Measurements from ENCODE around the gene GUCA2B.
A peak's percentile ranks its signal among the peaks of the same experiment; 100 is the strongest.

Gene GUCA2B

DNA sequence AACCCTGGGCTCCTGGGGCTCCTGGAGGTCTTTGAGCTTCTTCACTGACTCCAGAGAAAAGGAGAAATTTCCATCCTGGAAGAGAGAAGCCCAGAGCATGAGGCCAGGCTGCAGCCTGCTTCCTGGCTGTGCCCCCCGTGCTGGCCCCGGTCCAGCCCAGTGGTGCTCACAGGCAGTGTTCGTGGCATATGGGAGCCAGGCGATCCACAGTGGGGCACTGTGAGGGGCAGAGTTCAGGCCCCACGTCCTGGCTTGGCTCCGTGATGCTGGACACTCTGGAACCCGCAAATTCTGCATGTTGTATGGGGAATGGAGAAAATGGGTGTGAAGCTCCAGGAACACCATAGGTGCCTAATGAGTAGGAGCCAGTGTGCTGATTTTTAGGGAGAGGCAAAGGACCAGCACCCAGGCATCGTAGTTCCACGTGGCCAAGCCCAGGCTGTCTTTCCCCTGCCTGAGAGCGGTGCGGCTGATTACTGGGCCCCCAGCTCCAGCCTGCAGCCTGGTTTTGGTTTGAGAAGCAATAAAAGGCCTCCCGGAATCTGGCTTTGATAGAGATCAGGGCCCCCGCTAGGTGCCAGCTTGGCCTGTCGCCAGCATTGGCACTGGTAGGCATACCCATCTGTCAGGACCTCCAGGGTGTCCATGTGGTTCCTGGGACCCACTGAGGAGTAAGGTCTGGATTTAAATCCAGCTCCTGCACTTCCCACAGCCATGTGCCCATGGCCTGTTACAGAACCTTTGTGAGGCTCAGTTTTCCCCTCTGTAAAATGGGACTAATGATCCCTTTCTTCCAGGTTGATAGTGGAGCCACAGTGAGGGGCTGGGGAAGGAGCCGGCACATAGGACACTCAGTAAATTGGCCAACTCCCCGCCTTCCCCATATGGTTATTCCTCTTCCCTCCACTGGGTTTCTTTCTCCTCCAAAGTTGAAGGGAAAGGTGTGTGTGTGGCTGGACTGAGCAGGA lies 10.6 kb downstream of the GUCA2B start:
- TF ChIP-seq JUND (IDR thresholded peaks at IDR 0.05; ENCODE audit: low read depth), result no peak
- DNase-seq (ENCODE audit: low read depth in 1 of 2, low spot score in 1 of 2), result no peak
- in situ Hi-C loops (cut with HindIII; ENCODE audit: low pct_unique_long_range_greater_than_20kb, low sequenced_read_pairs), result no loop called here

GRCh38 chr1:42164551-42165420 lies 11.6 kb downstream of the GUCA2B start, which contains the start of gene GUCA2A:
TSS of gene GUCA2A (minus strand) at chr1:42164745. CDS start at chr1:42164712, 33 bp downstream.
- in situ Hi-C loops (cut with HindIII; ENCODE audit: low pct_unique_long_range_greater_than_20kb, low sequenced_read_pairs), result no loop called here
- TF ChIP-seq JUND (IDR thresholded peaks at IDR 0.05; ENCODE audit: low read depth), result no peak
- no peak for DNase-seq (ENCODE audit: low read depth in 1 of 2, low spot score in 1 of 2)

DNA sequence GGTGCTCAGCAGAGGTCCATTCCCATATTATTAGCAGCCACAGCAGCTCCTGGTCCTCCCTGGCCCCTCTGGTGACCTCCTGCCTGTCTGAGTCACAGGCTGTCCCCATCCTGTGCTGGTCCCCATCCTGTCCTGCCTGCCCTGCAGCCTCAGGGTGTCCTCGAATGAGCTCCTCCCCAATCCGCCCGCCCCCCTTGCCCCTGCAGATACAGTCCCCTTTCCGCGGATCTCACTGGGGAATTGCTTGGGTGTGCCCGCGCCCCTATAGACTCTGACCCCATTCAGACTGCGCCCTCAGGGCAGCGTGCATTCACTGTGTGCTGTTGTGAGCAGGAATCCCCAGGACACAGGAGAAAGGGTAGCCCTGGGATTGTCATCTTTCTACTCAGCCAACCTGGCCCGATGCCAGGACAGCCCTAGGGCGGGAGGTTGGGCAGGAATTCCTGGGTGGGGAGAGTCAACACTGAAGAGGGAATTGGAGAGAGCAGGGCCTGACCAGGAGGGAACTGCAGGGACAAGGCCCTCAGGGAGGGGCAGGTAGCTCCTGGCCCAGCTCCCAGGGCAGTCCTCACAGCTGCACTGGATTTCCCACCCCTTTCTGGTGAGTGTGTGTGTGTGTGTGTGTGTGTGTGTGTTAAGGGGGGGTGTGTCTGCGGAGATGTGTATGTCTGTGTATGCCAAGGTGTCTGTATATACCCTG lies 12.5 kb downstream of the GUCA2B start:
- in situ Hi-C loops (cut with HindIII; ENCODE audit: low pct_unique_long_range_greater_than_20kb, low sequenced_read_pairs), result no loop called here
- peak; percentile 44 to 91 for DNase-seq (ENCODE audit: low read depth in 1 of 2, low spot score in 1 of 2)

DNA sequence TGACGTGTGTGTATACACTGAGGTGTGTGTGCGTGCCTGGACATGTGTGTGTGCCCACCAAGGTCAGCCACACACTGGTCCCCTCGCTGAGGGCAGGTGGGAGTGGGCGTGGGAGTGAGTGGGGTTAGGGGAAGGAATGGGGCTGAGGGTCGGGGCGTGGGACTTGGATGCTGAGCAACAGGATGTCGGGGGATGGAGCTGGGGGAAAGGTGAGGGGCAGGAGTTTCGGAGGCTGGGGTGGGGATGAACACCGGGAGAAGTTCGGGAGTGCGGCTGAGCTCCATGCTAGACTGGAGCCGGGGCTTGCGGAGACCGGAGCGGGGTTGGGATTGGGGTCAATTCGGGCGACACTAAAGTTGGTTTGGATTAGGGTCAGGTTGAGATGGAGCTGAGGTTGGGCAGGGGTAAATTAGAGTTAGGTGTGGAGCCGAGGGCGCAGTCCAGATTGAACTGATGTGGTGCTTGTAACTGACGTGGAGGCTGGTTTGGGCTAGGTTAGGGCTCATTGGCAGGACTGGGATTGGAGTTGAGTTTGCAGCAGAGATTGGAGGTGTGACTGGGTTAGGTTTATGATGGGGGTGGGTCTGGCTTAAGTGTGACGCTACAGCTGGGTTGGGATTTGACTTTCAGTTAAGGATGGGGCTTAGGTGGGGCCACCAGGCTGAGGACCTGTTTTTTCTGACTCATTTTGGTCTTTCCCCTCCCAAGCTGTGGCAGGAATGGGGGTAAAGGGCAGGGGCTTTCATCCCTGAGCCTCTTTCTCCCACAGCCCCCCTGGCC lies 14.6 kb downstream of the GUCA2B start:
- DNase-seq (ENCODE audit: low read depth in 1 of 2, low spot score in 1 of 2), result no peak
- TF ChIP-seq JUND (IDR thresholded peaks at IDR 0.05; ENCODE audit: low read depth), result no peak
- in situ Hi-C loops (cut with HindIII; ENCODE audit: low pct_unique_long_range_greater_than_20kb, low sequenced_read_pairs), result no loop called here

More for the DNA sequence above, 12.5 kb downstream of the GUCA2B start:
- 0 out of 2 replicates have a peak, but pooled peaks have one; percentile 38 for TF ChIP-seq JUND (IDR thresholded peaks at IDR 0.05; ENCODE audit: low read depth)

GRCh38 chr1:42168391-42168670 lies 15.1 kb downstream of the GUCA2B start:
- in situ Hi-C loops (cut with HindIII; ENCODE audit: low pct_unique_long_range_greater_than_20kb, low sequenced_read_pairs), result no loop called here
- no peak for TF ChIP-seq JUND (IDR thresholded peaks at IDR 0.05; ENCODE audit: low read depth)
- DNase-seq (ENCODE audit: low read depth in 1 of 2, low spot score in 1 of 2), result no peak

DNA sequence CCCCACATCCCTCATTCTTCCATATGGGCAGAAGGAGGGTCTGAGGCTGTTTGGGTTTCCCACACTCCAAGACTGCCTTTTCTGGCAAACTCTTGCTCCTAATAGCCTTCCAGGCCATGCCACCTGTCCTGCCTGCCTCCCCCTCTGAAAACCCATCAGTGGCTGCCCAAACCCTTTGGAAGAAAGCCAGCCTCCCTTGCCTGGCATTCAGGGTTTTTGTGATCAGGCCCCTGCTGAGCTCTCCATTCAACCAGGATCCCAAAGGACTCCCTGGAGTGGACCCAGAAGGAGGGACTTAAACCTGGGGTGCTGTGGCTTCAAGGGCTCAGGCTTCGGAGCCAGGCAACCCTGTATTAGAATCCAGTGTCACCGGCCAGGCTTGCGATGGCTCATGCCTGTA lies 15.6 kb downstream of the GUCA2B start:
- TF ChIP-seq JUND (IDR thresholded peaks at IDR 0.05; ENCODE audit: low read depth), result no peak
- DNase-seq (ENCODE audit: low read depth in 1 of 2, low spot score in 1 of 2), result no peak
- in situ Hi-C loops (cut with HindIII; ENCODE audit: low pct_unique_long_range_greater_than_20kb, low sequenced_read_pairs), result no loop called here

- in situ Hi-C loops (cut with HindIII; ENCODE audit: low pct_unique_long_range_greater_than_20kb, low sequenced_read_pairs), result no loop called here
- no peak for TF ChIP-seq JUND (IDR thresholded peaks at IDR 0.05; ENCODE audit: low read depth)
- no peak for DNase-seq (ENCODE audit: low read depth in 1 of 2, low spot score in 1 of 2)
Observed at GRCh38 chr1:42170779-42171621, 17.8 kb downstream of the GUCA2B start.

GRCh38 chr1:42171679-42172266 lies 18.6 kb downstream of the GUCA2B start:
- TF ChIP-seq JUND (IDR thresholded peaks at IDR 0.05; ENCODE audit: low read depth), result no peak
- in situ Hi-C loops (cut with HindIII; ENCODE audit: low pct_unique_long_range_greater_than_20kb, low sequenced_read_pairs), result no loop called here
- no peak for DNase-seq (ENCODE audit: low read depth in 1 of 2, low spot score in 1 of 2)

DNA sequence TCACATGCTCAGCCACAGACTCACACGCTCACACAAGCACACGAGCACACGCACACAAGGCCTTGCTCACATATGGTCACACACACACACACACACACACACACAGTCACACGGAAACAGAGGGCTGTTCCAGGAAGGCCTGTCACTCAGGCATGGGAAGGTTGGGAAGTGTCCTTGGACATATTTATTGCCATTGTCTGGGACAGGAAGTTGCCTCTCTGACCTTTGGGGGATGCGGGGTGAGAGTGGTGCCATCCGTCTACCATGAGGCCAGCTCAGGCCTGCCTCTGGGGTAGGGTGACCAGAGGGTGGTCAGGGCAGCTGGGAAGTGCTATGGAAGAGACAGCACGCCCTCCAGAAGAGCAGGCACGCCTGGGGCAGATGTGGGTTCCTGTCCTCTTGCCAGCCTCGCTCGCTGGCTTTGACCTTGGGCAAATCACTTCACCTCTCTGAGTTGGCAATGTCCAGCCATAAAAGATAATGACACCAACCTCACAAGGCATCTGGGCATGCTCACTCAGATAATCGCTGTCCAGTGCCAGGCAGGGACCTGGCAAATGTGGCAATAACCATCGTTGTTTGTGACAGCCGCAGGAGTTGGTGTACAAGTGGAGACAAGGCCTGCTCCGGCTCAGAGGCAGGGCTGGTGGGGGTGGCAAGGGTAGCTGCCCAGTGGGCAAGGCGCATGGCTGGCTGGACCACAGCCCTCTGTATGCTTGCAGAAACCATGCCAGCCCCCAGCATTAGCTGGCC lies 19.3 kb downstream of the GUCA2B start:
- DNase-seq (ENCODE audit: low read depth in 1 of 2, low spot score in 1 of 2), result peak in 1 of 2 experiments; percentile 31
- in situ Hi-C loops (cut with HindIII; ENCODE audit: low pct_unique_long_range_greater_than_20kb, low sequenced_read_pairs), result no loop called here
- TF ChIP-seq JUND (IDR thresholded peaks at IDR 0.05; ENCODE audit: low read depth), result no peak
